ENCODE results near the gene GFRA1.

Gene GFRA1

DNA sequence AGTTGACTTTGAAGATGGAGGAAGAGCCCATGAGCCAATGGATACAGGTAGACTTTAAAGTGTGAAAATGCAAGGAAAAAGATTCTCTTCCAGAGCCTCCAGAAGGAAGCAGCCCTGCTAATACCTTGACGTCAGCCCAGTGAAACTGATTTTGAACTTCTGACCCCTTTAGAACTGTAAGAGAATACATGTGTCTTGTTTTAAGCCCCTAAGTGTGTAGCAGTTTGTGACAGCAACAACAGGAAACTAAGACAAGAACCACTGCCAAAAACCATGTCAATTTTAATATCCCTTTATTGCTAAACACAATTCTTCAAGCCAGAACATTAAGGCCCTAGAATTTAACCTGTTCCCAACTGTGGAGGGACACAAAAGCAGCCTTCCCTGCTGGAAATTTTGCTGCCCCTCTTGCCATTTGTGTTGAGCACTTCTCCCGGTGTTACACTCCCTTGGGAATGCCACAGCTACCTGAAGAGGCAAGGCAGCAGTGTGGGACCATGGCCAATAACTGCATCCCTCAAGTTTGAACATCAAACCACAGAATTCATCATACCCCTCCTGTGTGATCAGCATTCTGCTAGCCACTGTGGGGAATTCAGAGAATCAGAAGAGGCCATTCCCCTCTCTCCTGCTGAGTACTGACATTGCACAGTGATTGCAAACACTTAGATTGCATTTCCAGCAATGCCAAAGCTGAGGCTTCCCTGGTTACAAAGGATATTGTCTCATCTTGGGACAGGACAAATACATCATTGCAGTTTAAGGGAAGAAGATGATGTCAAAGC, 38.9 kb upstream of the GFRA1 start:
- Histone ChIP-seq H3K36me3 (ENCODE audit: insufficient read depth, low read length) (no peaks in the 10 kb centered on the region), H3K27ac (ENCODE audit: low read depth, low read length, poor library complexity, severe bottlenecking) (no peak overlapping the region), H3K79me2 (ENCODE audit: insufficient read depth, low read length) (no peaks in the 10 kb centered on the region), H3K4me2 (ENCODE audit: low read length) (no peak overlapping the region), H3K9me2 (ENCODE audit: low read depth, low read length) (no peaks in the 10 kb centered on the region), H3K9me3 (ENCODE audit: low read length) (no peaks in the 10 kb centered on the region), H3F3A (ENCODE audit: insufficient read depth, low read length) (no peaks in the 10 kb centered on the region), H2AFZ (ENCODE audit: low read length) (no peak overlapping the region), H3K9ac (ENCODE audit: low read length) (no peak overlapping the region), H3K4me1 (ENCODE audit: insufficient read depth, low read length, severe bottlenecking) (no peaks in the 10 kb centered on the region), H3K4me3 (ENCODE audit: low read depth, low read length, poor library complexity, severe bottlenecking) (no peak overlapping the region), H3K27me3 (ENCODE audit: insufficient read depth, low read length) (no peaks in the 10 kb centered on the region), H4K20me1 (ENCODE audit: insufficient read depth, low read length) (no peaks in the 10 kb centered on the region)
- no peak for TF ChIP-seq EZH2 (IDR thresholded peaks at IDR 0.05; ENCODE audit: borderline replicate concordance, low read length)
- TF ChIP-seq, protein P1, sequence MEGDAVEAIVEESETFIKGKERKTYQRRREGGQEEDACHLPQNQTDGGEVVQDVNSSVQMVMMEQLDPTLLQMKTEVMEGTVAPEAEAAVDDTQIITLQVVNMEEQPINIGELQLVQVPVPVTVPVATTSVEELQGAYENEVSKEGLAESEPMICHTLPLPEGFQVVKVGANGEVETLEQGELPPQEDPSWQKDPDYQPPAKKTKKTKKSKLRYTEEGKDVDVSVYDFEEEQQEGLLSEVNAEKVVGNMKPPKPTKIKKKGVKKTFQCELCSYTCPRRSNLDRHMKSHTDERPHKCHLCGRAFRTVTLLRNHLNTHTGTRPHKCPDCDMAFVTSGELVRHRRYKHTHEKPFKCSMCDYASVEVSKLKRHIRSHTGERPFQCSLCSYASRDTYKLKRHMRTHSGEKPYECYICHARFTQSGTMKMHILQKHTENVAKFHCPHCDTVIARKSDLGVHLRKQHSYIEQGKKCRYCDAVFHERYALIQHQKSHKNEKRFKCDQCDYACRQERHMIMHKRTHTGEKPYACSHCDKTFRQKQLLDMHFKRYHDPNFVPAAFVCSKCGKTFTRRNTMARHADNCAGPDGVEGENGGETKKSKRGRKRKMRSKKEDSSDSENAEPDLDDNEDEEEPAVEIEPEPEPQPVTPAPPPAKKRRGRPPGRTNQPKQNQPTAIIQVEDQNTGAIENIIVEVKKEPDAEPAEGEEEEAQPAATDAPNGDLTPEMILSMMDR (IDR thresholded peaks at IDR 0.05; ENCODE audit: low read length): no peak

DNA sequence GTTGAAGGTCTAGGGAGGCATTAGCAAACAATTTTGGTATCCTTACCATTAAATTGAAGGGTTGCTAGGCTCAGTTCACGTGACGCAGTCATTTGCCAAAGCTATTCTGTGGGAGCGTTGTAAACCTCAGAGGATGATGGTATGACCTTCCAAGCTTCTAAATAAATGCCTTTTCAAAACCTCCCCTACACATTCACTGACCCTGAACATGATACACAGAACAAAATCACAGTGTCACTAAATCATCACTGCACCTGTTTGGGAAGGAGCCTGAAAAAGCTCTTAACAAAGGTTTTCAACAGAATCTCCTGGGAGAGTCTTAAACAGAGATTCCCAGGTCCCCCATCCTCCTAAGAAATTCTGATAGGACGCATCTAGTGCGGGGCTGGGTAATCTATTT, 38.0 kb upstream of the GFRA1 start:
- H4K20me1 ChIP-seq (ENCODE audit: insufficient read depth, low read length): no peaks in the 10 kb centered on the region
- H3K79me2 ChIP-seq (ENCODE audit: insufficient read depth, low read length): no peaks in the 10 kb centered on the region
- H3K4me2 ChIP-seq (ENCODE audit: low read length): no peak overlapping the region
- no peak overlapping the region for H2AFZ ChIP-seq (ENCODE audit: low read length)
- H3K9ac ChIP-seq (ENCODE audit: low read length): no peak overlapping the region
- H3K9me2 ChIP-seq (ENCODE audit: low read depth, low read length): no peaks in the 10 kb centered on the region
- H3K36me3 ChIP-seq (ENCODE audit: insufficient read depth, low read length): no peaks in the 10 kb centered on the region
- no peaks in the 10 kb centered on the region for H3K9me3 ChIP-seq (ENCODE audit: low read length)
- H3K4me3 ChIP-seq (ENCODE audit: low read depth, low read length, poor library complexity, severe bottlenecking): no peak overlapping the region
- H3F3A ChIP-seq (ENCODE audit: insufficient read depth, low read length): no peaks in the 10 kb centered on the region
- no peak overlapping the region for H3K27ac ChIP-seq (ENCODE audit: low read depth, low read length, poor library complexity, severe bottlenecking)
- no peaks in the 10 kb centered on the region for H3K27me3 ChIP-seq (ENCODE audit: insufficient read depth, low read length)
- H3K4me1 ChIP-seq (ENCODE audit: insufficient read depth, low read length, severe bottlenecking): no peaks in the 10 kb centered on the region
- no peak for TF ChIP-seq EZH2 (IDR thresholded peaks at IDR 0.05; ENCODE audit: borderline replicate concordance, low read length)
- TF ChIP-seq, protein P1 (IDR thresholded peaks at IDR 0.05; ENCODE audit: low read length): no peak

DNA sequence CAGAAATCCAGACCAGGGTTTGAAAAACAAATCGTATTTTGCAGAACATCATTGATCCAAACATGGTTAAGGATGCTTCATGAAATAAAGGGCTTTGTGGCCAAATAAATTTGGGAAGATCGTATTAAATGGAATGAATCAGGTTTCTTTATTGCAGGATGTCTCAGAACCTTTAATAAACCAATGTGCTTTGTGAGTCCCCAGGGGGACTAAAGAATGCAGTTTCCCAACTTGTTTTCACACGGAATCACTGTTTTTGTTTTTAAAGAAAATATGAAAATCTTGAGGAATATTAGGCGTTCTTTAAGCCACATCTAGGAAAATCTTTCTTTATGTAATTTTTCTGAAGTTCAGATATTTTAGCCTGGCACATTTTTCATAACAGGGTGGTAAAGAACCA, 34.4 kb upstream of the GFRA1 start:
- H3K79me2 ChIP-seq (ENCODE audit: insufficient read depth, low read length): no peaks in the 10 kb centered on the region
- H3K36me3 ChIP-seq (ENCODE audit: insufficient read depth, low read length): no peaks in the 10 kb centered on the region
- H3K4me3 ChIP-seq (ENCODE audit: low read depth, low read length, poor library complexity, severe bottlenecking): no peak overlapping the region
- H3K4me1 ChIP-seq (ENCODE audit: insufficient read depth, low read length, severe bottlenecking): no peaks in the 10 kb centered on the region
- no peaks in the 10 kb centered on the region for H3K9me3 ChIP-seq (ENCODE audit: low read length)
- no peak overlapping the region for H3K4me2 ChIP-seq (ENCODE audit: low read length)
- H3K27ac ChIP-seq (ENCODE audit: low read depth, low read length, poor library complexity, severe bottlenecking): no peak overlapping the region
- H3K9me2 ChIP-seq (ENCODE audit: low read depth, low read length): no peaks in the 10 kb centered on the region
- H2AFZ ChIP-seq (ENCODE audit: low read length): no peak overlapping the region
- no peaks in the 10 kb centered on the region for H4K20me1 ChIP-seq (ENCODE audit: insufficient read depth, low read length)
- H3K27me3 ChIP-seq (ENCODE audit: insufficient read depth, low read length): no peaks in the 10 kb centered on the region
- TF ChIP-seq, protein P1 (IDR thresholded peaks at IDR 0.05; ENCODE audit: low read length): no peak
- no peak for TF ChIP-seq EZH2 (IDR thresholded peaks at IDR 0.05; ENCODE audit: borderline replicate concordance, low read length)
- no peaks in the 10 kb centered on the region for H3F3A ChIP-seq (ENCODE audit: insufficient read depth, low read length)
- no peak overlapping the region for H3K9ac ChIP-seq (ENCODE audit: low read length)

Measured in OCI-LY1 (cell line).